Endothelial cell of umbilical vein (primary cell): ENCODE measurements around the gene CDO1. TPM values are rescaled to one million over a fixed set of nuclear protein-coding genes. Genes with fewer than 3 reads are reported as not detected.
A peak's percentile ranks its signal among the peaks of the same experiment; 100 is the strongest.

Experiments used
- BruUV-seq: library from RNA; stranded (reverse); fragments of 400-500 nt; replicated peaks from 2 replicates; lab custom pipeline; 2021; lab: Mats Ljungman, UMichigan
- CTCF ChIA-PET: fragments of 300-600, 350-600 bp; sonication (Branson Sonifier 250); formaldehyde crosslinking; loops from one replicate; lab custom pipeline; 2021; ENCODE audit warnings: antibody characterized with exemption, inconsistent platforms; lab: Charles Lee
- POLR2A ChIA-PET: fragments of 300-600, 350-600 bp; sonication (Branson Sonifier 250); formaldehyde crosslinking; loops from one replicate; lab custom pipeline; 2021; ENCODE audit warnings: antibody characterized with exemption, inconsistent platforms; lab: Charles Lee
- DNase-seq: peaks from one replicate; pipeline ENCODE4 v3.0.0-alpha.2; 2011; ENCODE audit warnings: low read depth, low spot score
- FAIRE-seq: peaks from 2 replicates; lab custom pipeline; 2011; peaks lifted over from hg19 to GRCh38; lab: Jason Lieb, UNC
- H2AFZ ChIP-seq: 2 replicates; pipeline ENCODE4 v1.6.0; 2012; ENCODE audit warnings: low read depth, low read length, control low read depth, inconsistent platforms
- H3K27ac ChIP-seq: 2 replicates; pipeline ENCODE4 v1.5.1; 2011; ENCODE audit warnings: low read depth, mild to moderate bottlenecking, control low read depth, low read length, moderate library complexity; ENCODE audit not compliant: insufficient read depth
- H3K27me3 ChIP-seq, 2 experiments: 2 replicates each; pipeline versions ENCODE4 v1.6.0 to v1.6.1; 2011; ENCODE audit warnings: low read length in 2 of 2, mixed read lengths in 1 of 2; ENCODE audit not compliant: control insufficient read depth in 2 of 2, insufficient read depth in 2 of 2
- H3K36me3 ChIP-seq, 2 experiments: 2 replicates in 1 of 2; 3 replicates in 1 of 2; pipeline ENCODE4 v1.5.1; 2011; ENCODE audit warnings: low read length in 2 of 2, mild to moderate bottlenecking in 1 of 2, moderate library complexity in 1 of 2; ENCODE audit not compliant: control insufficient read depth in 2 of 2, insufficient read depth in 2 of 2; ENCODE audit errors: extremely low read depth in 1 of 2
- H3K4me1 ChIP-seq: 3 replicates; pipeline ENCODE4 v1.5.1; 2011; ENCODE audit warnings: mild to moderate bottlenecking, low read length; ENCODE audit not compliant: control insufficient read depth, insufficient read depth; ENCODE audit errors: extremely low read depth
- H3K4me2 ChIP-seq: 2 replicates; pipeline ENCODE4 v1.6.1; 2011; ENCODE audit warnings: low read length, control low read depth, mixed read lengths; ENCODE audit not compliant: insufficient read depth
- H3K4me3 ChIP-seq, 3 experiments: fragments of 200-600 bp in 1 of 3; sonication (generic), shearing (Covaris generic) in 1 of 3; replicated peaks in 1 of 3; 2 replicates each; pipeline ENCODE4 v1.5.1; 2011 to 2016; ENCODE audit warnings: control low read depth in 3 of 3, low read length in 3 of 3, mild to moderate bottlenecking in 2 of 3, inconsistent platforms in 1 of 3, low read depth in 1 of 3, moderate library complexity in 1 of 3; ENCODE audit not compliant: insufficient read depth in 1 of 3
- H3K79me2 ChIP-seq: 2 replicates; pipeline ENCODE4 v1.6.0; 2012; ENCODE audit warnings: low read length, inconsistent platforms; ENCODE audit not compliant: control insufficient read depth, insufficient read depth
- H3K9ac ChIP-seq: replicated peaks from 2 replicates; pipeline ENCODE3; 2011; ENCODE audit warnings: low read length, control low read depth; ENCODE audit not compliant: insufficient read depth; ENCODE audit errors: extremely low read depth
- H3K9me1 ChIP-seq: replicated peaks from 3 replicates; pipeline ENCODE4 v1.6.0; 2011; ENCODE audit warnings: mild to moderate bottlenecking, low read length; ENCODE audit not compliant: control insufficient read depth, insufficient read depth; ENCODE audit errors: extremely low read depth
- H3K9me3 ChIP-seq: replicated peaks from 2 replicates; pipeline ENCODE4 v1.5.1; 2012; ENCODE audit warnings: low read length, inconsistent platforms; ENCODE audit not compliant: control insufficient read depth, insufficient read depth
- H4K20me1 ChIP-seq: replicated peaks from 2 replicates; pipeline ENCODE3; 2011; ENCODE audit warnings: mild to moderate bottlenecking, low read length; ENCODE audit not compliant: control insufficient read depth, insufficient read depth; ENCODE audit errors: extremely low read depth
- EZH2 ChIP-seq: IDR thresholded peaks from 2 replicates; pipeline ENCODE4 v1.6.1; 2012; ENCODE audit warnings: borderline replicate concordance, low read depth, mild to moderate bottlenecking, moderate library complexity, low read length, inconsistent platforms; ENCODE audit not compliant: severe bottlenecking
- FOS ChIP-seq: IDR thresholded peaks from 2 replicates; pipeline ENCODE4 v1.6.1; 2011; ENCODE audit warnings: mild to moderate bottlenecking, low read length, moderate library complexity, borderline replicate concordance; ENCODE audit not compliant: insufficient read depth
- GATA2 ChIP-seq: IDR thresholded peaks from 2 replicates; pipeline ENCODE4 v1.7.0; 2011; ENCODE audit warnings: low read depth, mild to moderate bottlenecking, moderate library complexity, mixed read lengths, low read length; ENCODE audit not compliant: insufficient read length, insufficient read depth
- JUN ChIP-seq: IDR thresholded peaks from 2 replicates; pipeline ENCODE4 v1.6.1; 2011; ENCODE audit warnings: borderline replicate concordance, low read depth; ENCODE audit not compliant: insufficient read length, insufficient read depth
- MYC ChIP-seq: IDR thresholded peaks from one replicate; pipeline ENCODE4 v1.6.1; 2011; ENCODE audit warnings: mild to moderate bottlenecking, low read depth, low read length
- POLR2A ChIP-seq: IDR thresholded peaks from 2 replicates; pipeline ENCODE4 v1.6.1; 2012; ENCODE audit warnings: low read depth, mild to moderate bottlenecking, control low read depth, low read length
- POLR2AphosphoS5 ChIP-seq: IDR thresholded peaks from 2 replicates; pipeline ENCODE4 v1.6.1; 2012; ENCODE audit warnings: low read depth, mild to moderate bottlenecking, control low read depth, low read length, moderate library complexity; ENCODE audit not compliant: insufficient read depth
- dilution Hi-C: fragments of 300-500 bp; cut with MboI; formaldehyde crosslinking; loops from one replicate; pipeline ENCODE4 v1.15.0; 2019; ENCODE audit warnings: low sequenced_read_pairs; ENCODE audit not compliant: extremely low pct_ligation_motif_present
- intact Hi-C: fragments of 100-400 bp; cut with micrococcal nuclease; formaldehyde crosslinking; loops from one replicate; pipeline ENCODE4 v1.10.0; 2022
- polyA plus RNA-seq, 4 experiments: library from polyadenylated mRNA; depleted of rRNA in 3 of 4; stranded (reverse) in 3 of 4; unstranded in 1 of 4; fragments of >200 nt; gene quantifications; 2 replicates each; pipeline versions ENCODE4 v1.2.1 to v1.2.3, GENCODE V29; 2011 to 2012; ENCODE audit warnings: missing spikeins in 1 of 4
- total RNA-seq: library from RNA; stranded (reverse); gene quantifications from 2 replicates; pipeline ENCODE4 v1.2.3, GENCODE V29; 2021
- TF ChIP-seq, protein P1 (sequence below), 2 donors: IDR thresholded peaks; 1 replicate in 1 of 2; 2 replicates in 1 of 2; pipeline ENCODE4 v1.5.1; 2011; ENCODE audit warnings: low read length in 2 of 2, mild to moderate bottlenecking in 2 of 2, moderate library complexity in 2 of 2, control low read depth in 1 of 2, inconsistent platforms in 1 of 2, low read depth in 1 of 2; ENCODE audit not compliant: insufficient read depth in 1 of 2; ENCODE audit errors: extremely low read depth in 1 of 2
- TF ChIP-seq, protein P2 (sequence below): IDR thresholded peaks from 2 replicates; pipeline ENCODE4 v1.6.1; 2011; ENCODE audit not compliant: insufficient read depth, insufficient read length

The CDO1 gene
- total and polyA plus RNA-seq, 2 donors (not counting 3 experiments of a cell fraction or from before 2014, with no cell fraction given), result 1.3 to 1.7 TPM

DNA sequence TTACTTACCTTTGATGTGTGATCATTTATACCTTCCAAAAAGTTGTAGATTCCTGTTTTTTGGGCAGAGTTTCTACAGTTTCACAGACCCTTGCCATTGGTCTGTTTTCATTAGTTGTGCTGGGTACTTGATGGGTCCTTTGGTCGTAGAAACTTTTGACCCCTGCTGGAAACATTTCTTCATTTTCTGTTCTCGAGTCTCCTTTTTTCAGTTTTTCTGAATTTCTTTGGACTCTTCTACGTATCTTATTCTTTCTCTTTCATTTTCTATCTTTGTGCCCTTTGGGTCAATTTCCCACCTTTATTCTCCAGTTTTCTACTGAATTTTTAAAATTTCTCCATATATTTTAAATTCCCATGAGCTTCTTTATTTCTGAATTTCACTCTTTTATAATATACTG, 41.9 kb upstream of the CDO1 start:
- Histone ChIP-seq H3K27ac (no peak overlapping the region), H3K4me2 (peak overlapping the region; percentile 65), H3K27me3 (no peaks in the 10 kb centered on the region), H3K4me3 (no peak overlapping the region), H3K4me1 (peaks cover 19% of the 10 kb centered on the region), H3K36me3 (no peaks in the 10 kb centered on the region), H3K9me1 (no peaks in the 10 kb centered on the region), H3K9me3 (no peaks in the 10 kb centered on the region), H2AFZ (no peak overlapping the region), H4K20me1 (peaks cover 16% of the 10 kb centered on the region), H3K79me2 (peaks cover 59% of the 10 kb centered on the region), H3K9ac (no peak overlapping the region)
- dilution Hi-C loops, result no loop called here
- no TSS peak for BruUV-seq
- intact Hi-C loops, result no loop called here
- FAIRE-seq (no peak), DNase-seq (no peak)
- TF ChIP-seq, protein P1, sequence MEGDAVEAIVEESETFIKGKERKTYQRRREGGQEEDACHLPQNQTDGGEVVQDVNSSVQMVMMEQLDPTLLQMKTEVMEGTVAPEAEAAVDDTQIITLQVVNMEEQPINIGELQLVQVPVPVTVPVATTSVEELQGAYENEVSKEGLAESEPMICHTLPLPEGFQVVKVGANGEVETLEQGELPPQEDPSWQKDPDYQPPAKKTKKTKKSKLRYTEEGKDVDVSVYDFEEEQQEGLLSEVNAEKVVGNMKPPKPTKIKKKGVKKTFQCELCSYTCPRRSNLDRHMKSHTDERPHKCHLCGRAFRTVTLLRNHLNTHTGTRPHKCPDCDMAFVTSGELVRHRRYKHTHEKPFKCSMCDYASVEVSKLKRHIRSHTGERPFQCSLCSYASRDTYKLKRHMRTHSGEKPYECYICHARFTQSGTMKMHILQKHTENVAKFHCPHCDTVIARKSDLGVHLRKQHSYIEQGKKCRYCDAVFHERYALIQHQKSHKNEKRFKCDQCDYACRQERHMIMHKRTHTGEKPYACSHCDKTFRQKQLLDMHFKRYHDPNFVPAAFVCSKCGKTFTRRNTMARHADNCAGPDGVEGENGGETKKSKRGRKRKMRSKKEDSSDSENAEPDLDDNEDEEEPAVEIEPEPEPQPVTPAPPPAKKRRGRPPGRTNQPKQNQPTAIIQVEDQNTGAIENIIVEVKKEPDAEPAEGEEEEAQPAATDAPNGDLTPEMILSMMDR (IDR thresholded peaks at IDR 0.05; ENCODE audit: extremely low read depth in 1 of 2, insufficient read depth in 1 of 2, low read depth in 1 of 2, low read length in 2 of 2), result no peak
- TF ChIP-seq POLR2AphosphoS5 (no peak), POLR2A (no peak), JUN (no peak), MYC (no peak), EZH2 (no peak), FOS (no peak), GATA2 (no peak)
- TF ChIP-seq, protein P2, sequence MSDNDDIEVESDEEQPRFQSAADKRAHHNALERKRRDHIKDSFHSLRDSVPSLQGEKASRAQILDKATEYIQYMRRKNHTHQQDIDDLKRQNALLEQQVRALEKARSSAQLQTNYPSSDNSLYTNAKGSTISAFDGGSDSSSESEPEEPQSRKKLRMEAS, result no peak
- ChIA-PET POLR2A (no interaction called here), CTCF (no interaction called here)
